Heart left ventricle (tissue), 16 donors: ENCODE measurements around the gene DTNA. TPM values are rescaled to one million over a fixed set of nuclear protein-coding genes. Genes with fewer than 3 reads are reported as not detected.

Source experiments
- ATAC-seq, 4 donors: fragments of 200-7000 bp; cut with Tn5 transposase; one replicate each; pipeline ENCODE4 v1.9.1; 2020 to 2022; ENCODE audit warnings: moderate library complexity in 4 of 4, mild to moderate bottlenecking in 3 of 4, moderate number of reproducible peaks in 1 of 4
- DNase-seq, 5 donors: peaks; one replicate each; pipeline ENCODE4 v3.0.0-alpha.2; 2020
- H3K27ac ChIP-seq, 12 donors: fragments of 200-600 bp; sonication (generic) in 4 of 12; one replicate each; pipeline versions ENCODE4 v1.5.0 to v1.8.0; 2016 to 2022; ENCODE audit warnings: mild to moderate bottlenecking in 2 of 12
- H3K27me3 ChIP-seq, 9 donors: fragments of 200-600 bp; sonication (generic) in 2 of 9; one replicate each; pipeline versions ENCODE4 v1.5.1 to v1.8.0; 2016 to 2022; ENCODE audit warnings: mild to moderate bottlenecking in 3 of 9
- H3K36me3 ChIP-seq, 9 donors: fragments of 200-600 bp; sonication (generic) in 2 of 9; one replicate each; pipeline versions ENCODE4 v1.5.0 to v1.8.0; 2018 to 2022; ENCODE audit warnings: mild to moderate bottlenecking in 2 of 9
- H3K4me1 ChIP-seq, 12 donors: fragments of 200-600 bp; sonication (generic) in 4 of 12; one replicate each; pipeline versions ENCODE4 v1.5.0 to v1.8.0; 2016 to 2022; ENCODE audit warnings: mild to moderate bottlenecking in 3 of 12
- H3K4me3 ChIP-seq, 12 donors: fragments of 200-600 bp; sonication (generic) in 4 of 12; one replicate each; pipeline versions ENCODE4 v1.5.0 to v1.8.0; 2017 to 2022; ENCODE audit warnings: mild to moderate bottlenecking in 9 of 12, moderate library complexity in 4 of 12
- H3K9me3 ChIP-seq, 12 donors: fragments of 200-600 bp; sonication (generic) in 4 of 12; one replicate each; pipeline versions ENCODE4 v1.5.0 to v1.8.0; 2016 to 2022; ENCODE audit warnings: mild to moderate bottlenecking in 1 of 12
- POLR2A ChIP-seq, 2 donors: fragments of 450-650 bp; IDR thresholded peaks; one replicate each; pipeline ENCODE4 v1.6.1; 2017; ENCODE audit warnings: antibody characterized with exemption in 2 of 2, mild to moderate bottlenecking in 2 of 2, moderate library complexity in 2 of 2
- WGBS, 4 donors: extraction: QIAGEN DNeasy Blood & Tissue Kit in 2 of 4; methylation state at CpG; one replicate each; pipeline versions ENCODE4 v1.1.5 to v1.1.7; 2013 to 2018; 5-methylcytosine and 5-hydroxymethylcytosine counted together
- intact Hi-C, 10 donors: fragments of 100-400 bp; cut with DNase I; formaldehyde crosslinking; loops; one replicate each; pipeline versions ENCODE4 v1.11.1 to v1.14.2; 2022
- polyA plus RNA-seq, 2 donors: library from polyadenylated mRNA; stranded (reverse); fragments of 200-250 nt; gene quantifications; one replicate each; pipeline ENCODE4 v1.2.3, GENCODE V29; 2013
- total RNA-seq, 9 donors: library from RNA; depleted of rRNA in 2 of 9; stranded (reverse); fragments of >200 nt in 2 of 9; fragmentation: NEBNext Ultra II Directional in 3 of 9; extraction: Animal tissue kit (Norgen Biotek cat#: 25700) in 3 of 9; gene quantifications; one replicate each; pipeline versions ENCODE4 v1.1.0 to v1.2.4, GENCODE V29; 2016 to 2023
- TF ChIP-seq, protein P1 (sequence below), 12 donors: fragments of 200-600 bp; sonication (generic) in 4 of 12; IDR thresholded peaks; one replicate each; pipeline versions ENCODE4 v1.5.0 to v1.8.0; 2018 to 2022; ENCODE audit warnings: antibody characterized with exemption in 12 of 12, mild to moderate bottlenecking in 5 of 12
- donor health status: ischemic (EF 13 %, LVEDD 7.1; RV severe dilation, severe dysfunction).
- donor health status: healthy with polysubstance abuse.
- donor health status: DM: no; HTN: yes; CAD: no.
- donor health status: DM: no; HTN: no; CAD: no.
- donor health status: ischemic (EF 25% LVEDD 6.9; RV normal size, moderate dysfunction).
- donor health status: ischemic (EF 25% LVEDD 5.7; RV mildly dilated, moderate dysfunction).
- donor health status: healthy.
- donor health status: DM: yes; HTN: yes; CAD: no.
- donor health status: ischemic (EF 35%, LVEDD 5.7; RV mildly dilated, moderate dysfunction).
- donor health status: nonischemic (EF 11% LVEDD 7.7; RV severe dilation, severe dysfunction).
- donor health status: DM: yes; HTN: yes; CAD: no.
- donor health status: PGD.
- donor health status: ischemic (EF 29% LVEDD 5.4; RV normal size, mild dysfunction).
- donor health status: nonischemic (EF 23%, LVEDD 6.1; RV moderate dilation, normal function).

Gene DTNA
- total and polyA plus RNA-seq, 11 donors = 92.6 to 220 (median 181) TPM

DNA sequence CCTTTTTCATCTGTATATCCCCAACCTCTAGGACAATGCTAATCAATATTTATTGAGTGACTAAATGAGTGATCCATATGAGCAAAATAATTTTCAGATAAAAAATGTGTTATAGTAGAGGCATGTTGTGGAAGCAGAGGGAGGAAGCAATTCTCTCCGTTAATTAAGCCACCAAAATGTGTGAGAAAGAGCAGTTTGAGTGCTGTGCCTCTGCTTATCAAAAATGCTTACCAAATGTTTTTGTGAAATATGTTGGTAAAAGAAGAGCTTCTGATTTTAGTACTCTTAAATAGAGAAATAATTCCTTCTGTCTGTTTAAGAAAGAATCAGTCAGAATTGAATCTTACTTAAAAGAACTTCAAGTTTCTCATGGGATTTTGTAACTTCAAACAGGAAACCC, 90.3 kb downstream of the DTNA start:
- Histone ChIP-seq H3K36me3 (no peaks in the 10 kb centered on the region), H3K27me3 (no peaks in the 10 kb centered on the region), H3K27ac (no peak overlapping the region), H3K4me1 (peaks cover 0 to 27% (median 3%) of the 10 kb centered on the region in 12 donors), H3K9me3 (no peaks in the 10 kb centered on the region), H3K4me3 (no peak overlapping the region)
- TF ChIP-seq POLR2A (IDR thresholded peaks at IDR 0.05) = no peak
- TF ChIP-seq, protein P1, sequence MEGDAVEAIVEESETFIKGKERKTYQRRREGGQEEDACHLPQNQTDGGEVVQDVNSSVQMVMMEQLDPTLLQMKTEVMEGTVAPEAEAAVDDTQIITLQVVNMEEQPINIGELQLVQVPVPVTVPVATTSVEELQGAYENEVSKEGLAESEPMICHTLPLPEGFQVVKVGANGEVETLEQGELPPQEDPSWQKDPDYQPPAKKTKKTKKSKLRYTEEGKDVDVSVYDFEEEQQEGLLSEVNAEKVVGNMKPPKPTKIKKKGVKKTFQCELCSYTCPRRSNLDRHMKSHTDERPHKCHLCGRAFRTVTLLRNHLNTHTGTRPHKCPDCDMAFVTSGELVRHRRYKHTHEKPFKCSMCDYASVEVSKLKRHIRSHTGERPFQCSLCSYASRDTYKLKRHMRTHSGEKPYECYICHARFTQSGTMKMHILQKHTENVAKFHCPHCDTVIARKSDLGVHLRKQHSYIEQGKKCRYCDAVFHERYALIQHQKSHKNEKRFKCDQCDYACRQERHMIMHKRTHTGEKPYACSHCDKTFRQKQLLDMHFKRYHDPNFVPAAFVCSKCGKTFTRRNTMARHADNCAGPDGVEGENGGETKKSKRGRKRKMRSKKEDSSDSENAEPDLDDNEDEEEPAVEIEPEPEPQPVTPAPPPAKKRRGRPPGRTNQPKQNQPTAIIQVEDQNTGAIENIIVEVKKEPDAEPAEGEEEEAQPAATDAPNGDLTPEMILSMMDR (IDR thresholded peaks at IDR 0.05) = no peak
- ATAC-seq (no peak), DNase-seq (no peak)
- intact Hi-C loops = no loop called here
- WGBS, 4 donors = 83 to 97% (median 91%) methylated on average over 1 of the region's 1 CpG

DNA sequence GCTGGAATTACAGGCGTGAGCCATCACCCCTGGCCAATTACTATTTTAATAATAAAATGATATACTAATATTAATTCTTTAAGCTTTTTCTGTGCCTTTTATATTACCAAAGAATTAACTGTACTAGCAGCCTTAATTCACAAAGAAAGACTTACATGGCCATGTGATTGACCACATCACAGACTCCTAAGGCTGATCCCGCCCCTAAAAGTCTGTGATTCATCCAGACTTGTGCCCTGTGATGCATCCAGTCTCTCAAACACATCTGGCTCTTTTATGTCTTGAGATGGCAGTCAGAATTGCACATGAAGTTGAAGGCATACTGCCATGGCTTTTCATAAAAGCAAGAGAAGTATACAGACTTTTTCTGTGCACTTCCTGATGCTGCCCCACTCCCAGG, 91.7 kb downstream of the DTNA start:
- Histone ChIP-seq H3K27ac (no peak overlapping the region), H3K4me1 (peaks cover 0 to 31% (median 5%) of the 10 kb centered on the region in 12 donors), H3K27me3 (no peaks in the 10 kb centered on the region), H3K36me3 (no peaks in the 10 kb centered on the region), H3K4me3 (no peak overlapping the region), H3K9me3 (no peaks in the 10 kb centered on the region)
- intact Hi-C loops = no loop called here
- DNase-seq (no peak), ATAC-seq (no peak)
- WGBS, 4 donors = 88 to 96% (median 90%) methylated on average over 2 of the region's 2 CpGs
- no peak for TF ChIP-seq POLR2A (IDR thresholded peaks at IDR 0.05)
- TF ChIP-seq, protein P1 (IDR thresholded peaks at IDR 0.05) = no peak

DNA sequence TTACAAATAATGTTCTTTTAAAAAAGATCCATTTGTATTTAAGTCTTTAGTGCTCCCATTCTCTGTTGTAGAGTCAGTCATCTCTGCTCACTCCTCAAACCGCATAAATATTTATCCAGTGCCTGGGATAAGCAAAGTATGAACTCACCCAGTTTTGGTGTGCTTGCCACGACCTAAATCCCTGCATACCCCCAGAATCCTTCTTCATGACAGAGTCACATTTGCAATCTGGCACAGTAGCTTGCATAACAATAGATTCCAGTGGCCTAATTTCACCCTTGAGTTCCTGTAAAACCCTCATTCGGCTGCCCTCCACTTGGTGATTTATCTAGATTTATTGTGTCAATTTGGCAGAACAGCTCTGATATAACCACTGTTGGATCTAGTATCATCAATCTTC, 92.9 kb downstream of the DTNA start:
- TF ChIP-seq, protein P1 (IDR thresholded peaks at IDR 0.05) = no peak
- TF ChIP-seq POLR2A (IDR thresholded peaks at IDR 0.05) = no peak
- WGBS, 4 donors = 39 to 59% (median 55%) methylated on average over 3 of the region's 3 CpGs
- Histone ChIP-seq H3K36me3 (no peaks in the 10 kb centered on the region), H3K27ac (no peak overlapping the region), H3K27me3 (no peaks in the 10 kb centered on the region), H3K9me3 (no peaks in the 10 kb centered on the region), H3K4me1 (peaks cover 0 to 31% (median 5%) of the 10 kb centered on the region in 12 donors), H3K4me3 (no peak overlapping the region)
- DNase-seq = no peak
- peak in 2 of 4 donors; percentile 36 for ATAC-seq
- intact Hi-C loops = no loop called here

DNA sequence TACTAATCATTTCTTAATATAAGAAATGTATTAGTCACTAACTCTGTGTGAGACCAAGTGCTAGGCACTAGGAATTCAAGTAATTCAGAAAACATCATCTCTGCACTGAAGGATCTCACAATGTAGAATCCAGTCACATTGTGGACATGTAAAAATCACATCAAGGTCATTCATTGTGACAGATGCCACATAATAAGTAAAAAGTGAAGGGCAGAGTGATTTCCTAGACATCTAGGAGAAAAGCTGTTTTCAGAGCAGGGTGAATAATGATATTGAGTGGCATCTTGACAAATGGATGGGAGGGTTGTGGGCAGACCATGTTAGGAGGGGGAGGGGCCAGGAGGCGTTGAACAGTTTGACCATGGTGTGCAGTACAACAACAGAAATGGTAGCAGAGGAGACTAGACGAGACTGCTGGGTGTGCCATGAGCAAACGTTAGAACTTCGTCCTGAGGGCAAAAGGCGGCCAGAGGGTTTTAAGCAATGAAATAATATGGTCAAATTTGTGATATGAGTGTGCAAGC, 93.8 kb downstream of the DTNA start:
- H3K4me1 ChIP-seq = peaks cover 0 to 31% (median 5%) of the 10 kb centered on the region in 12 donors
- no peaks in the 10 kb centered on the region for H3K36me3 ChIP-seq
- ATAC-seq (peak in 2 of 4 donors; percentile 30), DNase-seq (no peak)
- H3K27ac ChIP-seq = no peak overlapping the region
- no peaks in the 10 kb centered on the region for H3K9me3 ChIP-seq
- no peak overlapping the region for H3K4me3 ChIP-seq
- WGBS, 4 donors = 85 to 95% (median 93%) methylated on average over 5 of the region's 5 CpGs
- intact Hi-C loops = no loop called here
- H3K27me3 ChIP-seq = no peaks in the 10 kb centered on the region
- TF ChIP-seq, protein P1 (IDR thresholded peaks at IDR 0.05) = no peak
- no peak for TF ChIP-seq POLR2A (IDR thresholded peaks at IDR 0.05)
